ENCODE data around the gene HOMER1.

DNA sequence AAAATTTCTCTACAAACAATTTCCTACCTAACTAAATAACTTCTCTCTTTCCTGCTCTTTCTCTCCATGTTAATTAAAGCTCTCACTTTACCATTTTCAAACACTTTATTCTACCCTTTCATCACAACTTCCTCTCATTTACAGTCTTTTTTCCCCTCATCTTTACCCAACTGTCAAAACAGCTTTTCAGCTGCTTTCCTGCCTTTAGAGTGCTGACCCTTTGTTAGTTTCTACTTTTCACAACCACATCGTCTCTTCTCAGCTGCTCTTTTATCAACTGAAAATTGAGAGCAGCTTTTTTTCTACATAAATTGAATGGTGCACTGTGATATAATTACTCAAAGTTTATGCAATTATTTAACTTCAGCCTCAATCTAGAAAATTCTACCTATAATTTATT, 3.1 kb upstream of the HOMER1 start:
- no peak for TF ChIP-seq POLR2A (IDR thresholded peaks at IDR 0.05)
- TF ChIP-seq, protein P1, sequence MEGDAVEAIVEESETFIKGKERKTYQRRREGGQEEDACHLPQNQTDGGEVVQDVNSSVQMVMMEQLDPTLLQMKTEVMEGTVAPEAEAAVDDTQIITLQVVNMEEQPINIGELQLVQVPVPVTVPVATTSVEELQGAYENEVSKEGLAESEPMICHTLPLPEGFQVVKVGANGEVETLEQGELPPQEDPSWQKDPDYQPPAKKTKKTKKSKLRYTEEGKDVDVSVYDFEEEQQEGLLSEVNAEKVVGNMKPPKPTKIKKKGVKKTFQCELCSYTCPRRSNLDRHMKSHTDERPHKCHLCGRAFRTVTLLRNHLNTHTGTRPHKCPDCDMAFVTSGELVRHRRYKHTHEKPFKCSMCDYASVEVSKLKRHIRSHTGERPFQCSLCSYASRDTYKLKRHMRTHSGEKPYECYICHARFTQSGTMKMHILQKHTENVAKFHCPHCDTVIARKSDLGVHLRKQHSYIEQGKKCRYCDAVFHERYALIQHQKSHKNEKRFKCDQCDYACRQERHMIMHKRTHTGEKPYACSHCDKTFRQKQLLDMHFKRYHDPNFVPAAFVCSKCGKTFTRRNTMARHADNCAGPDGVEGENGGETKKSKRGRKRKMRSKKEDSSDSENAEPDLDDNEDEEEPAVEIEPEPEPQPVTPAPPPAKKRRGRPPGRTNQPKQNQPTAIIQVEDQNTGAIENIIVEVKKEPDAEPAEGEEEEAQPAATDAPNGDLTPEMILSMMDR (IDR thresholded peaks at IDR 0.05): no peak
